Measurements from ENCODE around the gene ACOT13. TPM values are rescaled to one million over a fixed set of nuclear protein-coding genes. Genes with fewer than 3 reads are reported as not detected.

The ACOT13 gene
- total and polyA plus RNA-seq, 2 experiments from 2014 or later, result 30.1 to 61.6 TPM

- 70% methylated on average over 7 of the region's 7 CpGs for WGBS (ENCODE audit: low lambda C conversion rate, missing lambda C conversion rate)
- Histone ChIP-seq H2AFZ (no peak overlapping the region), H3K4me1 (ENCODE audit: insufficient read depth) (no peaks in the 10 kb centered on the region), H3K27ac (no peak overlapping the region), H3K27me3 (no peaks in the 10 kb centered on the region), H3K36me3 (replicated peaks; ENCODE audit: insufficient read depth, low read depth) (no peaks in the 10 kb centered on the region), H3K4me3 (no peak overlapping the region), H3K4me2 (no peak overlapping the region), H4K20me1 (ENCODE audit: insufficient read depth, poor library complexity, severe bottlenecking) (no peaks in the 10 kb centered on the region), H3K9me3 (ENCODE audit: low read depth) (no peaks in the 10 kb centered on the region), H3K9me2 (replicated peaks; ENCODE audit: insufficient read depth) (no peaks in the 10 kb centered on the region), H3K79me2 (no peaks in the 10 kb centered on the region)
- no peak for TF ChIP-seq EZH2phosphoT487 (IDR thresholded peaks at IDR 0.05; ENCODE audit: low read depth, severe bottlenecking, unreplicated experiment)
- no peak for TF ChIP-seq CTCF (IDR thresholded peaks at IDR 0.05; ENCODE audit: poor library complexity)
- DNase-seq (ENCODE audit: low spot score), result no peak
Measured at GRCh38 chr6:24621626-24622289, 45.1 kb upstream of the ACOT13 start.

- WGBS (ENCODE audit: low lambda C conversion rate, missing lambda C conversion rate), result 49% methylated on average over 5 of the region's 5 CpGs
- Histone ChIP-seq H2AFZ (no peak overlapping the region), H3K9me2 (replicated peaks; ENCODE audit: insufficient read depth) (no peaks in the 10 kb centered on the region), H3K27ac (peak overlapping the region; percentile 45), H3K4me3 (no peak overlapping the region), H3K36me3 (replicated peaks; ENCODE audit: insufficient read depth, low read depth) (no peaks in the 10 kb centered on the region), H3K79me2 (no peaks in the 10 kb centered on the region), H3K4me1 (ENCODE audit: insufficient read depth) (peaks cover 3% of the 10 kb centered on the region), H3K9me3 (ENCODE audit: low read depth) (no peaks in the 10 kb centered on the region), H4K20me1 (ENCODE audit: insufficient read depth, poor library complexity, severe bottlenecking) (no peaks in the 10 kb centered on the region), H3K27me3 (no peaks in the 10 kb centered on the region), H3K4me2 (peak overlapping the region; percentile 34)
- TF ChIP-seq CTCF (IDR thresholded peaks at IDR 0.05; ENCODE audit: poor library complexity) (no peak), EZH2 (IDR thresholded peaks at IDR 0.05; ENCODE audit: borderline replicate concordance) (no peak), EZH2phosphoT487 (IDR thresholded peaks at IDR 0.05; ENCODE audit: low read depth, severe bottlenecking, unreplicated experiment) (no peak)
- DNase-seq (ENCODE audit: low spot score), result peak; percentile 12
Measured at GRCh38 chr6:24630856-24631505, 35.9 kb upstream of the ACOT13 start.

DNA sequence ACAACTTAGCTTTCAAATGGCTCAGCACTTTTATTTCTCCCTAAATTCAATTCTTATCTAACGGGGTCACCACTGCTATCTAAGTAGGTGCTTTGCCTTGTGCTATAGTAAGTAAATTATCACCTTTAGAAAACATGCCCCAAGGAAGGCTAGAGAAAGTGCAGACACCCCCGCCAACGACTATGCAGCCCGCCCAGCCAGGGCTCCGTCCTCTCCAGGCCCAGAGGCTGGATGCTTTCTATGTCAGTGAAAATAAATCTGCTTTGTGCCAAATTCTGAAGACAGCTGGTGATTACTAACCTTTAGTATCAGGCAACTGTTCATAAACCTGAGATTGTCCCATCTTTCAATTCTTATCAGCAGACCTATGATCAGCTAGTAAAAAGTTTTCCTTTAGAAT is 35.2 kb upstream of the ACOT13 start:
- no peak for TF ChIP-seq EZH2phosphoT487 (IDR thresholded peaks at IDR 0.05; ENCODE audit: low read depth, severe bottlenecking, unreplicated experiment)
- TF ChIP-seq CTCF (IDR thresholded peaks at IDR 0.05; ENCODE audit: poor library complexity), result no peak
- TF ChIP-seq EZH2 (IDR thresholded peaks at IDR 0.05; ENCODE audit: borderline replicate concordance), result no peak
- Histone ChIP-seq H2AFZ (no peak overlapping the region), H3K9me3 (ENCODE audit: low read depth) (no peaks in the 10 kb centered on the region), H3K36me3 (replicated peaks; ENCODE audit: insufficient read depth, low read depth) (no peaks in the 10 kb centered on the region), H3K4me1 (ENCODE audit: insufficient read depth) (peaks cover 3% of the 10 kb centered on the region), H3K4me3 (no peak overlapping the region), H3K27ac (no peak overlapping the region), H3K27me3 (no peaks in the 10 kb centered on the region), H3K4me2 (no peak overlapping the region), H3K79me2 (no peaks in the 10 kb centered on the region), H4K20me1 (ENCODE audit: insufficient read depth, poor library complexity, severe bottlenecking) (no peaks in the 10 kb centered on the region), H3K9me2 (replicated peaks; ENCODE audit: insufficient read depth) (no peaks in the 10 kb centered on the region)
- 54% methylated on average over 5 of the region's 5 CpGs for WGBS (ENCODE audit: low lambda C conversion rate, missing lambda C conversion rate)
- no peak for DNase-seq (ENCODE audit: low spot score)

Data from hepatocyte (in vitro differentiated cells).